DOHH2 (cell line): ENCODE results near the gene WFIKKN2.

ENCODE experiments used
- H3F3A ChIP-seq: fragments of 200-600 bp; sonication (generic), shearing (Covaris generic); 2 replicates; pipeline ENCODE4 v1.6.0; 2016; ENCODE audit warnings: antibody characterized with exemption, mild to moderate bottlenecking; ENCODE audit not compliant: control insufficient read depth, insufficient read depth
- H3K27ac ChIP-seq: fragments of 200-600 bp; sonication (generic); 2 replicates; pipeline ENCODE4 v1.5.1; 2014; ENCODE audit warnings: low read depth, mild to moderate bottlenecking, low read length, moderate library complexity
- H3K27me3 ChIP-seq: fragments of 200-600 bp; sonication (generic); 2 replicates; pipeline ENCODE4 v1.6.1; 2014; ENCODE audit warnings: mild to moderate bottlenecking, low read length, mixed read lengths; ENCODE audit not compliant: control insufficient read depth
- H3K36me3 ChIP-seq: fragments of 200-600 bp; sonication (generic); 2 replicates; pipeline ENCODE4 v1.6.1; 2014; ENCODE audit warnings: mild to moderate bottlenecking, low read length, moderate library complexity, mixed read lengths; ENCODE audit not compliant: control insufficient read depth
- H3K4me1 ChIP-seq: fragments of 200-600 bp; sonication (generic); 2 replicates; pipeline ENCODE4 v1.6.1; 2014; ENCODE audit warnings: mild to moderate bottlenecking, low read length, mixed read lengths; ENCODE audit not compliant: control insufficient read depth
- H3K4me2 ChIP-seq: fragments of 200-600 bp; sonication (generic); 2 replicates; pipeline ENCODE4 v1.6.0; 2014; ENCODE audit warnings: mild to moderate bottlenecking, low read length, moderate library complexity
- H3K4me3 ChIP-seq: fragments of 200-600 bp; sonication (generic); 2 replicates; pipeline ENCODE4 v1.5.1; 2014; ENCODE audit warnings: mild to moderate bottlenecking, low read length, mixed read lengths
- H3K79me2 ChIP-seq: fragments of 200-600 bp; sonication (generic); 2 replicates; pipeline ENCODE4 v1.6.1; 2014; ENCODE audit warnings: mild to moderate bottlenecking, low read length, mixed read lengths; ENCODE audit not compliant: control insufficient read depth
- H3K9me2 ChIP-seq: fragments of 200-600 bp; sonication (generic); replicated peaks from 2 replicates; pipeline ENCODE4 v1.6.1; 2014; ENCODE audit warnings: mild to moderate bottlenecking, low read length, mixed read lengths; ENCODE audit not compliant: control insufficient read depth
- H3K9me3 ChIP-seq: fragments of 200-600 bp; sonication (generic); 2 replicates; pipeline ENCODE4 v1.6.1; 2014; ENCODE audit warnings: antibody characterized with exemption, low read length, mixed read lengths; ENCODE audit not compliant: control insufficient read depth, insufficient read depth
- H4K20me1 ChIP-seq: fragments of 200-600 bp; sonication (generic); 2 replicates; pipeline ENCODE4 v1.6.0; 2014; ENCODE audit warnings: low read depth, mild to moderate bottlenecking, antibody characterized with exemption, low read length, moderate library complexity; ENCODE audit not compliant: control insufficient read depth, insufficient read depth
- EZH2phosphoT487 ChIP-seq: fragments of 200-600 bp; sonication (generic); IDR thresholded peaks from 2 replicates; pipeline ENCODE4 v1.6.1; 2017; ENCODE audit warnings: borderline replicate concordance, mild to moderate bottlenecking, antibody characterized with exemption, low read length, moderate library complexity, mixed read lengths
- TF ChIP-seq, protein P1 (sequence below): fragments of 200-600 bp; sonication (generic); IDR thresholded peaks from one replicate; pipeline ENCODE4 v1.5.1; 2014; ENCODE audit warnings: antibody characterized with exemption, mild to moderate bottlenecking, low read depth, low read length; ENCODE audit not compliant: poor library complexity, severe bottlenecking

WFIKKN2 gene

DNA sequence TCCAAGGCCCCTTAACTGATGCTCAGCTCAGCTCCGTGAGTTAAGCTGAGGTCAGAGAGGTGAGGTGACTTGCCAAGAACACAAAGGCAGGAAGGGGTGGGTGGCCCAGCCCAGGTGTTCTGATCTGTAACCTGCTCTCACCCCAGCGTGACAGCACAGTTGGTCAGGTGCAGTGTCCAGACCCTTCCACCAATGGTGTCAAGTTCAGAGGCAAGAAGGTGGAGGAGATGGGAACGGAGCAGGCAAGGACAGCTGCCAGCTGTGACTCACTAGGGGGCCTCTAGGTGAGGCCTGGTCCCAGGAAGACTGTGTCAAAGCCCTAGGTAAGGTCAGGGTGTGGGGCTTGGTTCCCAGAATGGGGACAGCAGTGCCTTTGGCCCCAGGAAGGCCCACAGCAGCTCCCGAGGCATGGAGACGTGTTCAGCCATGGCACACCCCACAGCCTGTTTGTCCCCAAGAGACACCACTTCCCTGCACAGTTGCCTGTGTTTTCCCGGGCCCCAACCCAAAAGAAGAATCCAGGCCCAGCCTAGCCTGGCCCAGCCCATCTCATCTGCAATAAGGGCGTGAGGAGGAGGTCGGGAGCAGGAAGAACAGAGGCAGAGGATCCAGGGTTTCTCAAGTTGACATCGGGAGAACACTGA lies 7.2 kb downstream of the WFIKKN2 start:
- H3K79me2 ChIP-seq: no peaks in the 10 kb centered on the region
- H3K36me3 ChIP-seq: no peaks in the 10 kb centered on the region
- no peaks in the 10 kb centered on the region for H3K9me2 ChIP-seq
- H3K4me3 ChIP-seq: no peak overlapping the region
- H3K4me2 ChIP-seq: no peak overlapping the region
- no peak overlapping the region for H3K27ac ChIP-seq
- no peaks in the 10 kb centered on the region for H3K27me3 ChIP-seq
- H3K4me1 ChIP-seq: no peaks in the 10 kb centered on the region
- H3F3A ChIP-seq: no peaks in the 10 kb centered on the region
- H3K9me3 ChIP-seq: no peaks in the 10 kb centered on the region
- TF ChIP-seq EZH2phosphoT487: no peak
- TF ChIP-seq, protein P1, sequence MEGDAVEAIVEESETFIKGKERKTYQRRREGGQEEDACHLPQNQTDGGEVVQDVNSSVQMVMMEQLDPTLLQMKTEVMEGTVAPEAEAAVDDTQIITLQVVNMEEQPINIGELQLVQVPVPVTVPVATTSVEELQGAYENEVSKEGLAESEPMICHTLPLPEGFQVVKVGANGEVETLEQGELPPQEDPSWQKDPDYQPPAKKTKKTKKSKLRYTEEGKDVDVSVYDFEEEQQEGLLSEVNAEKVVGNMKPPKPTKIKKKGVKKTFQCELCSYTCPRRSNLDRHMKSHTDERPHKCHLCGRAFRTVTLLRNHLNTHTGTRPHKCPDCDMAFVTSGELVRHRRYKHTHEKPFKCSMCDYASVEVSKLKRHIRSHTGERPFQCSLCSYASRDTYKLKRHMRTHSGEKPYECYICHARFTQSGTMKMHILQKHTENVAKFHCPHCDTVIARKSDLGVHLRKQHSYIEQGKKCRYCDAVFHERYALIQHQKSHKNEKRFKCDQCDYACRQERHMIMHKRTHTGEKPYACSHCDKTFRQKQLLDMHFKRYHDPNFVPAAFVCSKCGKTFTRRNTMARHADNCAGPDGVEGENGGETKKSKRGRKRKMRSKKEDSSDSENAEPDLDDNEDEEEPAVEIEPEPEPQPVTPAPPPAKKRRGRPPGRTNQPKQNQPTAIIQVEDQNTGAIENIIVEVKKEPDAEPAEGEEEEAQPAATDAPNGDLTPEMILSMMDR: no peak
- no peaks in the 10 kb centered on the region for H4K20me1 ChIP-seq

DNA sequence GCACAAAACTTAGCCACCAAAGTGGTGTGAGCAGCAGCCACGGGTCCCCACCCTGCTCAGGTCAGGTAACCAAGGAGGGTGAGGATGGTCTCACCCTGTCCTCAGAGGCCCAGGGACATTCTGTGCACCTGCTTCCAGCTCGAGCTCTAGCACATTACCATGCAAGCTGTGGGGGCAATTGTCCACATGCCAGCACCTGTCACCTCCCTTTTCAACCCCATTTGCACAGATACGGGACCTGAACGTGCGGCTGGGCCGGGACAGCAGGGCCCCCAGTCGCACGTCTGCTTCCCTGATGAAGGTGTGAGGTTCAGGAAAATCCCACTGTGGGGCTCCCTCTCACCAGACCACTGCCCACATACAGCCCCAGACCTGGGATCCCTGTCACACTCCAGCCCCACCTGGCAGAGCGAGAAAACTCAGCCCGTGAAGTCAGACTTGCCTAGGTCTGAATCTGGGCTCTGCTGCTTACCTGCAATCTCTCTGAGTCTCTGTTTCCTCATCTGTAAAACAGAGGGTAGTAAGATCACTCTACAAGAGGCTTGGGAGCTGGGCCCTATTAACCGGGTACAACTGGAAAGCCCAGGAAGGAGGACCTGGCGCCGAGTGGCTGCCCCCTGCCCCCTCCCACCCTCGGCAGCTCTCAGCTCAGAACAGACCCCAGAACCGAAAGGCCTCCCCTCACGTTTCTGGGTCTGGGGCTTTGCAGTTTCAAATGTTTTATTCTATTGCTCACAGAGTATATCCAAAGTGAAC lies 7.9 kb downstream of the WFIKKN2 start:
- no peak overlapping the region for H3K4me3 ChIP-seq
- no peak for TF ChIP-seq EZH2phosphoT487
- TF ChIP-seq, protein P1: no peak
- no peaks in the 10 kb centered on the region for H4K20me1 ChIP-seq
- no peaks in the 10 kb centered on the region for H3K79me2 ChIP-seq
- no peak overlapping the region for H3K27ac ChIP-seq
- no peaks in the 10 kb centered on the region for H3K9me3 ChIP-seq
- H3K36me3 ChIP-seq: no peaks in the 10 kb centered on the region
- H3F3A ChIP-seq: no peaks in the 10 kb centered on the region
- H3K27me3 ChIP-seq: no peaks in the 10 kb centered on the region
- no peaks in the 10 kb centered on the region for H3K4me1 ChIP-seq
- no peak overlapping the region for H3K4me2 ChIP-seq
- H3K9me2 ChIP-seq: no peaks in the 10 kb centered on the region

DNA sequence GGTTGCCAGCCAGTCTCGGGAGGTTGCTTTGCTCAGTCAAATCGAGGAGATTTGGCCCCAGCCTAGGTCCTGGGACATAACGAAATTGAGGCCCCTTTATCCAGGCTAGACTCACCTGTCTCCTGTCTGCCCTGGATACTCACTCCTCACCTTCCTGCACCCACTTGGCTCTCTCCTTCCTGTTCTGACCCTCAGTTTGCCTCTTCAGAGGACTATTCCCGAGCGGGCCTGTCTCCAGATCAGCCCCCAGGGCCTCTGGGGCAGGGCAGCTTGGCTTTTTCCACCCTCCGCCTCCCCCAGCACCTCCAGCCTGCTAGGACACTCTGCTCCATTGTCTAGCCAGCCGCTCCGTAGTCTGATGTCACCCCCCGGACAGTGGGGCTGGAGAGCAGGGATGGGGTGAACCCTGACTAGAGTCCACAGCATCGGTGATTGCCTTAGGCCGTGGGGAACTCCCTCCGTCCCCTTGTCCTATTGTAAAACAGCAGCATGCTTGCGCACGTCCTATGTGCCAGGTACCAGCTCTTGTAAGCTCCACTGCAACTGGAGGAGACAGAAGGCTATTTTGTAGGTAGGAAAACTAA lies 8.8 kb downstream of the WFIKKN2 start:
- no peaks in the 10 kb centered on the region for H4K20me1 ChIP-seq
- H3K4me3 ChIP-seq: no peak overlapping the region
- no peak for TF ChIP-seq EZH2phosphoT487
- TF ChIP-seq, protein P1: no peak
- peaks cover 6% of the 10 kb centered on the region; the same call in 1 of the 2 replicates for H3K9me3 ChIP-seq
- no peak overlapping the region for H3K4me2 ChIP-seq
- no peaks in the 10 kb centered on the region for H3K9me2 ChIP-seq
- no peak overlapping the region for H3K27ac ChIP-seq
- no peaks in the 10 kb centered on the region for H3K4me1 ChIP-seq
- H3K79me2 ChIP-seq: no peaks in the 10 kb centered on the region
- no peaks in the 10 kb centered on the region for H3K36me3 ChIP-seq
- no peaks in the 10 kb centered on the region for H3F3A ChIP-seq
- no peaks in the 10 kb centered on the region for H3K27me3 ChIP-seq
